Adrenal gland (tissue), 12 donors: ENCODE data around the gene JOSD2. TPM values are rescaled to one million over a fixed set of nuclear protein-coding genes. Genes with fewer than 3 reads are reported as not detected.
A peak's percentile ranks its signal among the peaks of the same experiment; 100 is the strongest.

Experiments used
- DNase-seq, 7 donors: peaks; one replicate each; pipeline ENCODE4 v3.0.0-alpha.2; 2019 to 2020
- H3K27ac ChIP-seq, 5 donors: fragments of 200-600 bp; sonication (generic) in 4 of 5; 1 replicate in 3 of 5; 2 replicates in 2 of 5; pipeline versions ENCODE4 v1.5.1 to v1.8.0; 2016 to 2020; ENCODE audit warnings: mild to moderate bottlenecking in 1 of 5
- H3K27me3 ChIP-seq: fragments of 200-600 bp; 2 replicates; pipeline ENCODE4 v1.8.0; 2021
- H3K36me3 ChIP-seq, 2 donors: fragments of 200-600 bp; replicated peaks in 1 of 2; 1 replicate in 1 of 2; 2 replicates in 1 of 2; pipeline versions ENCODE4 v1.5.1 to v1.8.0; 2018 to 2022
- H3K4me1 ChIP-seq, 2 donors: fragments of 200-600 bp; replicated peaks in 1 of 2; 1 replicate in 1 of 2; 2 replicates in 1 of 2; pipeline versions ENCODE4 v1.5.1 to v1.8.0; 2018 to 2021
- H3K4me3 ChIP-seq, 4 donors: fragments of 200-600 bp; sonication (generic) in 3 of 4; one replicate each; pipeline ENCODE4 v1.5.1; 2016 to 2018
- H3K9me3 ChIP-seq, 3 donors: fragments of 200-600 bp; sonication (generic) in 1 of 3; replicated peaks in 1 of 3; 1 replicate in 2 of 3; 2 replicates in 1 of 3; pipeline versions ENCODE4 v1.5.1 to v1.8.0; 2016 to 2021
- POLR2A ChIP-seq, 2 donors: fragments of 450-650 bp; IDR thresholded peaks; one replicate each; pipeline ENCODE4 v1.6.1; 2017; ENCODE audit warnings: antibody characterized with exemption in 2 of 2, mild to moderate bottlenecking in 2 of 2, moderate library complexity in 1 of 2
- WGBS, 4 donors: extraction: QIAGEN DNeasy Blood & Tissue Kit in 2 of 4; methylation state at CpG; one replicate each; pipeline versions ENCODE4 v1.1.5 to v1.1.7; 2013 to 2017; 5-methylcytosine and 5-hydroxymethylcytosine counted together
- intact Hi-C, 2 donors: fragments of 100-400 bp; cut with DNase I; formaldehyde crosslinking; loops; one replicate each; pipeline versions ENCODE4 v1.14.1 to v1.15.0; 2022 to 2023
- polyA plus RNA-seq, 3 donors: library from polyadenylated mRNA; stranded (reverse); fragments of 200-250 nt in 2 of 3; fragments of 350-450 nt in 1 of 3; fragmentation: Illumina TruSeq in 1 of 3; extraction: RNeasy Lipid Tissue Mini Kit (QIAGEN cat#74804) in 1 of 3; gene quantifications; one replicate each; pipeline ENCODE4 v1.2.3, GENCODE V29; 2013 to 2014
- total RNA-seq, 9 donors: library from RNA; depleted of rRNA in 4 of 9; stranded (reverse); fragments of >200 nt in 4 of 9; fragments of 120-200 nt in 1 of 9; fragmentation: NEBNext Ultra II Directional in 1 of 9; extraction: Animal tissue kit (Norgen Biotek cat#: 25700) in 1 of 9; gene quantifications; one replicate each; pipeline versions ENCODE4 v1.1.0 to v1.2.4, GENCODE V29; 2013 to 2023
- TF ChIP-seq, protein P1 (sequence below), 6 experiments: fragments of 450-650 bp in 4 of 6; fragments of 200-600 bp in 2 of 6; sonication (generic) in 1 of 6; IDR thresholded peaks; 1 replicate in 5 of 6; 2 replicates in 1 of 6; pipeline versions ENCODE4 v1.5.1 to v1.8.0; 2016 to 2021; ENCODE audit warnings: antibody characterized with exemption in 6 of 6, mild to moderate bottlenecking in 2 of 6, moderate library complexity in 1 of 6
- donor health status: healthy with polysubstance abuse.
- donor health status: Bipolar disorder and iron deficiency.
- donor health status: DM: yes; HTN: yes; CAD: no.
- donor health status: DM: no; HTN: no; CAD: no.
- donor health status: DM: no; HTN: no; CAD: no.
- donor health status: DM: yes; HTN: yes; CAD: no.

Gene JOSD2
- total and polyA plus RNA-seq, 12 donors: 1.2 to 70.9 (median 36.6) TPM

DNA sequence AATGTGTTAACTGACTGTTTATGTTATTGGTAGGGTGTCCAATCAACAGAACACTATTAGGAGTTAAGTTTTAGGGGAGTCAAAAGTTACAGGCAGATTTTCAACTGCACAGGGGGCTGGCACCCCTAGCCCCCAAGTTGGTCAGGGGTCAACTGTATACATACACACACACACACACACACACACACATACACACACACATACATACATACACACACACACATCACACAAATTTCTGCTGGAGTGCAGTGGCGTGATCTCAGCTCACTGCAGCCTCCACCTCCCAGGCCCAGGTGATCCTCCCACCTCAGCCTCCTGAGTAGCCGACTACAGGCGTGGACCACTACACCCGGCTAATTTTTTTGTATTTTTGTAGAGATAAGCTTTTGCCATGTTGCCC is 47.0 kb upstream of the JOSD2 start:
- TF ChIP-seq, protein P1, sequence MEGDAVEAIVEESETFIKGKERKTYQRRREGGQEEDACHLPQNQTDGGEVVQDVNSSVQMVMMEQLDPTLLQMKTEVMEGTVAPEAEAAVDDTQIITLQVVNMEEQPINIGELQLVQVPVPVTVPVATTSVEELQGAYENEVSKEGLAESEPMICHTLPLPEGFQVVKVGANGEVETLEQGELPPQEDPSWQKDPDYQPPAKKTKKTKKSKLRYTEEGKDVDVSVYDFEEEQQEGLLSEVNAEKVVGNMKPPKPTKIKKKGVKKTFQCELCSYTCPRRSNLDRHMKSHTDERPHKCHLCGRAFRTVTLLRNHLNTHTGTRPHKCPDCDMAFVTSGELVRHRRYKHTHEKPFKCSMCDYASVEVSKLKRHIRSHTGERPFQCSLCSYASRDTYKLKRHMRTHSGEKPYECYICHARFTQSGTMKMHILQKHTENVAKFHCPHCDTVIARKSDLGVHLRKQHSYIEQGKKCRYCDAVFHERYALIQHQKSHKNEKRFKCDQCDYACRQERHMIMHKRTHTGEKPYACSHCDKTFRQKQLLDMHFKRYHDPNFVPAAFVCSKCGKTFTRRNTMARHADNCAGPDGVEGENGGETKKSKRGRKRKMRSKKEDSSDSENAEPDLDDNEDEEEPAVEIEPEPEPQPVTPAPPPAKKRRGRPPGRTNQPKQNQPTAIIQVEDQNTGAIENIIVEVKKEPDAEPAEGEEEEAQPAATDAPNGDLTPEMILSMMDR (IDR thresholded peaks at IDR 0.05): no peak
- TF ChIP-seq POLR2A (IDR thresholded peaks at IDR 0.05): no peak
- no peak overlapping the region for H3K4me3 ChIP-seq
- intact Hi-C loops: no loop called here
- peaks cover 17% of the 10 kb centered on the region for H3K27me3 ChIP-seq
- DNase-seq: no peak
- 86 to 95% (median 88%) methylated on average over 4 of the region's 4 CpGs for WGBS, 4 donors
- no peaks in the 10 kb centered on the region for H3K9me3 ChIP-seq
- H3K4me1 ChIP-seq: peaks cover 0 to 10% of the 10 kb centered on the region in 2 donors
- no peak overlapping the region for H3K27ac ChIP-seq
- H3K36me3 ChIP-seq: no peaks in the 10 kb centered on the region

DNA sequence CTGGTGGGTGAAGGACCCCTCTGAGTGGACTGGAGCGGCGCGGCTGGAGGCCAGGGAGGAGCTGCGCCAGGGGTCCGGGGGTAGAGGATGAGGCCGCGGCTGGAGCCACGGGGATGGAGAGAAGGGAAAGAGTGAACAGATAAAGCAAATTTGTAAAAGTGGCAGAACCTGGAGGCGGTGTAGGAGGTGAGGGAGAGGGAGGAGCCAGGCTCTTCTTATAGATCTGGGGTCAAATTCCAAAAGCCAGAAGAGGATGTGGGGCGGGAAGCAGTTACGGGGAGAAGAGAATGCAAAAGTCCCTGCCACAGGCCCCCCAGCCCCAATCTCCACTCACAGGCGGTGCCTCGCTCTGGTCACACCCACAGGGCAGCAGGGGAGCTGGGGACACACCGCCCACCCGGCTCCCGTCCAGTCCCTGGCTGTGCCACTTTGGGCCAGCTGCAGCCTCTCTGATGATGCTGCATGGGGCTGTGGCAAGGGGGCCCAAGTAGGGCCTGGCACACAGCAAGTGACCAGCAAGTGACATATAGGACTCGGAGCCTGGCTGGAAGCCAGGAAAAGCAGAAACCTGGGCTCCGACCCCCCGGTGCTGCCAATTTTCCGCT is 46.1 kb upstream of the JOSD2 start:
- peak overlapping the region in 1 of 4 donors; percentile 25 for H3K4me3 ChIP-seq
- intact Hi-C loops: no loop called here
- H3K9me3 ChIP-seq: no peaks in the 10 kb centered on the region
- no peak for DNase-seq
- peaks cover 17% of the 10 kb centered on the region for H3K27me3 ChIP-seq
- peaks cover 0 to 10% of the 10 kb centered on the region in 2 donors for H3K4me1 ChIP-seq
- no peak overlapping the region for H3K27ac ChIP-seq
- TF ChIP-seq POLR2A (IDR thresholded peaks at IDR 0.05): no peak
- TF ChIP-seq, protein P1 (IDR thresholded peaks at IDR 0.05): no peak
- H3K36me3 ChIP-seq: no peaks in the 10 kb centered on the region
- WGBS, 4 donors: 13 to 21% (median 14%) methylated on average over 13 to 20 of the region's 20 CpGs

DNA sequence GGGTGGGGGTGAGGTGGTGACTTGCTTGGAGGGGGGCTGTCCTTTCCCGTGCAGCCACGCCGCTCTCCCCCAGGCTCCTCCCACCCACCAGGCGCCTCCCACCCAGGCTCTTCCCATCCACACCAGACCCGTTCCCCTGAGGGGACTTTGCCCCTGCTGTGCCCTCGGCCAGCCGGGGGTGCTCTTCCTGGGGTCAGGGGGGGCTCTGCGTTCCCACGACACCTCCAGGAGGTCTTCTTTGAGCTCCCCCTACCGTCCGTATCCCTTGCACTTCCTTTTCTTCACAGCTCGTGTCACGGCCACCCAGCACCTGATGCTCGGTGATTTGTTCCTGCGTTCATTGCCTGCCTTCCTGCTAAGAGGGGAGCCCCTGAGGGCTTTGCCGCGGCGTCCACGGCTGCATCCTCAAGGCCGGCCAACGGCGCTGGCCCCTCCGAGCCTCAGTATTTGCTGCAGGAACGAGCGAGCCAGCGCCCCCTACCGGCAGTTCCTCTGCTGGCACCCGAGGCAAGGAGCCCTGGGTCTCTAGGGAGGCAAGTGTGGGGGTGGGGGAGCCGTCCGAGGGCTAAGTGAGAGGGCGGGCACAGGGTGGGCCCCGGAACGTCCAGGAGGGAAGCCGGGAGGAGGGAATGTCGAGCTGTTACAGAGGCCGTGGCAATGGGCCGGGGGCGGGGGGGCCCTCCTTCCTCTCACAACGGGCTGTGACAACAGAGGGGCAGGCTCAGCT is 45.5 kb upstream of the JOSD2 start:
- Histone ChIP-seq H3K27ac (no peak overlapping the region), H3K9me3 (no peaks in the 10 kb centered on the region), H3K4me1 (peaks cover 0 to 10% of the 10 kb centered on the region in 2 donors), H3K36me3 (no peaks in the 10 kb centered on the region), H3K27me3 (peaks cover 17% of the 10 kb centered on the region), H3K4me3 (peak overlapping the region in 1 of 4 donors; percentile 25)
- TF ChIP-seq, protein P1 (IDR thresholded peaks at IDR 0.05): peak; percentile 42 to 78 (median 60)
- no peak for TF ChIP-seq POLR2A (IDR thresholded peaks at IDR 0.05)
- DNase-seq: peak; percentile 38 to 88 (median 66)
- WGBS, 4 donors: 0 to 1% (median 1%) methylated on average over 1 to 39 of the region's 39 CpGs
- intact Hi-C loops: no loop called here

DNA sequence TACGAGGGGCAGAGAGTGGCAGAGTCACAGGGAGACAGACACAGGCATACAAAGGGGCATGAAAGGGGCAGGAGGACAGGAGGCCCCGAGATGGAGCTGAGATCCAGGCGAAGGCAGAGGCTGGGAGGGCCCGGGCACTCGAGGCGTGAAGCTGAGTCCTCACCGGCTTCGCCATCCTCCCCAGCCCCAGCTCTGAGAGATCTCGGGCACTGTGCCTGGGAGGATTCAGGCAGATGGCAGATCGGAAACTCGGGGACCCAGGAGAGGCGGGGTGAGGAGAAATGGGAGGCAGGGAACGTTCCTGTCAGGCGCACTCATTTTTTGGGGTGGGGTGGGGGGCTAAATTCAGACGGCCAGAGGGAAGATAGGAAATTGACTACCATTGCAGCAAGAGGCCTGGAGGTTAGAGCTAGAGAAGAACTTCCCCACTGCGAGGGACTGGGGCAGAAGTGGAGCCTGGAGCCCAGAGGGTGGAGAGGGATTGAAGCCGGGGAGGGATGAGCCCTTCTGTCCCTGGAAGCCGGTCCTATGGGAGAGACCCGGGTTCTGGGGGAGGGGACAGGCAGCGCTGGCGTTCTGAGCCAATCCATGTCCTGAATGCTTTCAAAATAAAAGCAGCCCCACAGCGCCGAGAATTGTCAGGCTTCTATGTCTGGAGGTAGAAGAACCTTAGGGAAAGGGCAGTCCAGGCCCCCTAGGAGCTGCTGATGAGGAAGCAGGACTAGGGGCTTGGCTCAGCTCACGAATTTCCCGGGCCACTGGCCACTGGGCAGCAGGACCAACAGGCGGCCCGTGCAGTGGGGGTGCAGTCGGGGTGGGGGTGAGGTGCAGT is 44.7 kb upstream of the JOSD2 start:
- intact Hi-C loops: no loop called here
- no peaks in the 10 kb centered on the region for H3K36me3 ChIP-seq
- no peak for TF ChIP-seq POLR2A (IDR thresholded peaks at IDR 0.05)
- TF ChIP-seq, protein P1 (IDR thresholded peaks at IDR 0.05): no peak
- H3K4me1 ChIP-seq: peaks cover 0 to 10% of the 10 kb centered on the region in 2 donors
- no peaks in the 10 kb centered on the region for H3K9me3 ChIP-seq
- H3K27ac ChIP-seq: no peak overlapping the region
- H3K4me3 ChIP-seq: no peak overlapping the region
- 28 to 34% (median 32%) methylated on average over 23 to 28 of the region's 28 CpGs for WGBS, 4 donors
- no peak for DNase-seq
- H3K27me3 ChIP-seq: peaks cover 17% of the 10 kb centered on the region
